ENCODE measurements around the gene FAM200C. TPM values are rescaled to one million over a fixed set of nuclear protein-coding genes. Genes with fewer than 3 reads are reported as not detected.

Gene FAM200C
- total RNA-seq, 1 experiment from 2014 or later = 1.5 TPM

- Histone ChIP-seq H2AFZ (ENCODE audit: low read length) (peak within 1 kb of the TSS; percentile 84), H3F3A (ENCODE audit: low read length, unreplicated experiment) (no peaks in the 10 kb centered on the region), H3K36me3 (ENCODE audit: low read depth, low read length) (peaks cover 6% of the 10 kb centered on the region; the same call in 1 of the 2 replicates), H3K9ac (ENCODE audit: low read length) (peak within 1 kb of the TSS; percentile 92), H3K4me3 (ENCODE audit: low read length) (peak within 1 kb of the TSS; percentile 94), H3K9me3 (ENCODE audit: low read length) (no peaks in the 10 kb centered on the region), H3K27ac (ENCODE audit: low read length) (peak within 1 kb of the TSS; percentile 60), H3K4me2 (ENCODE audit: low read length) (peak within 1 kb of the TSS; percentile 97), H3K4me1 (ENCODE audit: insufficient read depth, low read length) (peaks cover 27% of the 10 kb centered on the region), H3K27me3 (ENCODE audit: low read length) (no peaks in the 10 kb centered on the region), H3K9me2 (replicated peaks; ENCODE audit: low read length) (no peaks in the 10 kb centered on the region), H4K20me1 (ENCODE audit: low read length) (no peaks in the 10 kb centered on the region), H3K79me2 (ENCODE audit: low read length) (peaks cover 47% of the 10 kb centered on the region)
- TF ChIP-seq EZH2 (IDR thresholded peaks at IDR 0.05; ENCODE audit: low read length, unreplicated experiment) (no peak), EZH2phosphoT487 (IDR thresholded peaks at IDR 0.05; ENCODE audit: borderline replicate concordance, low read length) (no peak), CTCF (conservative IDR thresholded peaks at IDR 0.05; ENCODE audit: low read depth, low read length) (no peak)
- DNase-seq (peak; percentile 95), ATAC-seq (peak; percentile 66)
- ChIA-PET POLR2A (ENCODE audit: unreplicated experiment) (interaction anchor here (0.5 to 0.8 kb wide), 5 partner anchors 18 to 152 kb away, joined by 6 to 11 read pairs (median 8); no protein-coding TSS in a partner anchor), CTCF (interaction anchor here (0.6 kb wide), 2 partner anchors 176 to 200 kb away, joined by 4 to 5 read pairs; no protein-coding TSS in a partner anchor)
- intact Hi-C loops (cut with micrococcal nuclease) = no loop called here
- BruUV-seq (replicated peaks) = TSS peak; percentile 85
These were observed 19.0 kb upstream of the FAM200C start, which contains the start of gene SLU7 for GRCh38 chr5:160418561-160419457. TSS of gene SLU7 (minus strand) at chr5:160419081. CDS start at chr5:160415294, 3,787 bp downstream.

- Histone ChIP-seq H3K27ac (ENCODE audit: low read length) (no peak overlapping the region), H3K4me1 (ENCODE audit: insufficient read depth, low read length) (peaks cover 14% of the 10 kb centered on the region), H3F3A (ENCODE audit: low read length, unreplicated experiment) (no peaks in the 10 kb centered on the region), H3K9me2 (replicated peaks; ENCODE audit: low read length) (no peaks in the 10 kb centered on the region), H4K20me1 (ENCODE audit: low read length) (no peaks in the 10 kb centered on the region), H3K79me2 (ENCODE audit: low read length) (peaks cover 29% of the 10 kb centered on the region), H3K9me3 (ENCODE audit: low read length) (no peaks in the 10 kb centered on the region), H3K4me2 (ENCODE audit: low read length) (peak overlapping the region; percentile 91), H2AFZ (ENCODE audit: low read length) (no peak overlapping the region), H3K4me3 (ENCODE audit: low read length) (peak overlapping the region; percentile 81), H3K27me3 (ENCODE audit: low read length) (no peaks in the 10 kb centered on the region), H3K9ac (ENCODE audit: low read length) (peak overlapping the region; percentile 97), H3K36me3 (ENCODE audit: low read depth, low read length) (peaks cover 17% of the 10 kb centered on the region)
- TF ChIP-seq EZH2 (IDR thresholded peaks at IDR 0.05; ENCODE audit: low read length, unreplicated experiment) (no peak), EZH2phosphoT487 (IDR thresholded peaks at IDR 0.05; ENCODE audit: borderline replicate concordance, low read length) (no peak), CTCF (conservative IDR thresholded peaks at IDR 0.05; ENCODE audit: low read depth, low read length) (no peak)
- intact Hi-C loops (cut with micrococcal nuclease) = no loop called here
- ChIA-PET POLR2A (ENCODE audit: unreplicated experiment) (no interaction called here), CTCF (no interaction called here)
- no TSS peak for BruUV-seq (replicated peaks)
- no peak for ATAC-seq
- DNase-seq = no peak
These were observed 1.0 kb downstream of the FAM200C start for GRCh38 chr5:160398806-160399205.
